GM19455 (cell line): ENCODE results near the gene DRD1.
"Not testable (repeated sequence)": the region's sequence is repeated elsewhere in the genome, so short reads cannot be mapped to it uniquely, and the experiment has no call there.

Experiments
- ATAC-seq: cut with Tn5 transposase; IDR thresholded peaks from one replicate; pipeline ENCODE4 v1.9.1; 2021; ENCODE audit not compliant: unreplicated experiment

Gene DRD1

DNA sequence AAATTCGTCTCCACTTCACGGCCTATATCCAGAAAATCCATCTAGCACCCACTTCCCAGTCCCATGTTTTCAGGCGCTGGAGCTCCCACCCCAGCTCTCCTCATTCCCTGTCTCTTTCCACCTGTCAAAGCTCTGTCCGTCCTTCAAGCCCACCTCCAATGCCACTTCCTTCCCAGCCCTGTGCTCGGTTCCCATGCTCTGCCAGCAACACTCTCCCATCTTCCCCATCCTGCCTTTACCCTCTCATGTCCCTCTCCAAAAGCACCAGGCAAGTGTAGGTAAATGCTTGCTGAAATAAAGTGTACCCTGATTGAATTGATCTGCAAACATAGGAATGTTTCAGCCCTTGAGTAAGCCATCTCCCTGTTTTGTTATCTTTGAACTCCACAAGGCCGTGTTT lies 9.2 kb downstream of the DRD1 start:
- ATAC-seq = no peak

- no peak for ATAC-seq
These were observed 16.2 kb downstream of the DRD1 start for GRCh38 chr5:175427762-175428161.

GRCh38 chr5:175424594-175424993 lies 19.4 kb downstream of the DRD1 start:
- ATAC-seq = not testable (repeated sequence)

DNA sequence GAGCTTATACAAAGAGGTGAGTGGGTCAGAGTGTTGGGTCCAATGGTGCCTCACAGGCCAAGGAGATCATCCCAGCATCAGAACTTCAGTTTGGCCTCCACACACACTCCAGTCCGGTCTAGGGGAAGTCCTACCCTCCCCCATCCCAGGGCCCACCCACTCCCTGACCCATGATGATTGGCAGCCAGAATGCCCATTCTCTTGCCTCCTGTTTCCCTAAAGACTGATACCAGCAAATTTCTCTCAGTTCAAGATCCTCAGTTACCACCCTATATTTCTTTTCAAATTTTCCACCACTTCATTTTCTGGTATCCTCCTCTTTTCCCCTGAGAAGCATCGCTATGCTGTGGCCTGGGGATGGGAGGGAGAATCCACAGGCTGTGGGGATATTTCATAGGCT lies 21.9 kb downstream of the DRD1 start:
- no peak for ATAC-seq

DNA sequence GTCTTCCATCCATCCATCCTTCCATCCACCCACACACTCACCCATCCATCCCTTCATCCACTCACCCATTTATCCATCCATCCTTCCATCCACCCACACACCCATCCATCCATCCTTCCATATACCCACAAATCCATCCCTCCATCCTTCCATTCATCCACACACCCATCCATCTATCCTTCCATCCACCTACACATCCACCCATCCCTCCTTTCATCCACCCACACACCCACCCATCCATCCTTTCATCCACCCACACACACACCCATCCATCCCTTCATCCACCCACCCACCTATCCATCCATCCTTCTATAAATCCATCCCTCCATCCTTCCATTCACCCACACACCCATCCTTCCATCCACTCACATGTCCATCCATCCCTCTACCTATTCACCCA lies 23.6 kb downstream of the DRD1 start:
- no peak for ATAC-seq

DNA sequence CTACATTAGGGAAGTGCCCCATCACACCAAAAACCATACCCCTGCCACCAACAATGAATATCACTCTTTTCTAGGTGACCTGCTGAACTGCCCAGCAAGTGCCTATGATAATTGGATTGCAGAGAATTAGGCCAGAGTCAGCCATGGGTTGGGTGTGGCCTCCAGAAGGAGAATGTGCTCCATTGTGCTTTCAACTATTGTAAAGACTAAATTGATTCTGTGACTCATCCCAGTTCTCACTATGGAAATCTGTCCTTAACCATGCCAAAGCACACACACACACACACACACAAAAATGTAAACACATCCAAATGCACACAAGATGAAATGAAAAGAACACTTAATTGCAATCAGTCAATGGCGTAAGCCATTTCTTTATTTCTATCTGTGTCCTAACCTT lies 25.7 kb downstream of the DRD1 start:
- no peak for ATAC-seq

- ATAC-seq = no peak
These were observed 26.6 kb downstream of the DRD1 start for GRCh38 chr5:175417384-175417783.

GRCh38 chr5:175415303-175415702 lies 28.7 kb downstream of the DRD1 start:
- ATAC-seq = no peak

- no peak for ATAC-seq
These were observed 33.1 kb downstream of the DRD1 start for GRCh38 chr5:175410926-175411325.

- no peak for ATAC-seq
These were observed 37.7 kb downstream of the DRD1 start for GRCh38 chr5:175406300-175406699.

GRCh38 chr5:175397590-175398297 lies 46.2 kb downstream of the DRD1 start:
- ATAC-seq = not testable (repeated sequence)

- ATAC-seq = not testable (repeated sequence)
These were observed 48.6 kb downstream of the DRD1 start for GRCh38 chr5:175395430-175395829.

DNA sequence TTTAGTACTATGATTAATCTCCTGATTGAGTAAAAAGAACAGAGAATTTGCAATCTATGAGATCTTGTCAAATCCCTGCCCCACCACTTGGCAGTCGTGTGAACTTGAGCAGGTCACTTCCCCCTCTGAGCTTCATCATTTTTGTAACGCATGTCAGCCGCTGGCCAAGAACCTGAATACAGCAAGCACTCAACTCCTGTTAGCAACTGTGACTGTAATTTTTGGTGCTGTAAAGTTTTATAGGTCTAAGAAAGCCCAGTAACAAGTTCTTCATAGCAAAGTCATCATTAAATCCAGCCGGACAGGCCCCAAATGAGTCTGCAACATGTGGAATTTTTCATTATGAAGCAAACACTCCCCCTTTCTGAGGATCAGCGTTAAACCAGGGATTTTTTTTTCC lies 49.4 kb downstream of the DRD1 start:
- no peak for ATAC-seq

DNA sequence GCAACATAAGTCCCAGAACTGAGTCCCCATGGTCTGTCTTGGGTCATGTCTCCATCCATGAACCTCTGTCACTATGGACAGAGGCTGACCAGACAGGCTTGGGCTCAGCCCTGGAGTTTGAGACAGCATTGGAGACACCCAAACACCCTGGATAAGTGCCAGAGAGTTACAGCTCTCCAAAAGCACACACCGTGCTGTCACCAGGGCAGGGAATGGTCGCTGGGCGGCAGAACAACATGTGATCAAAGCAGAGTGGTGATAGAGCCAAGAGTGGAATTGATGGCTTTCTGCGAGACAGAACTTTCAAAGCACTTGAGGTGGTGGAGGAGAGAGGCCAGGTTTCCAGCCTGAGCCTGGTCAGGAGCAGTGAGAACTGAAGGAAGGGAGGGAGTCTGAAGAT lies 50.1 kb downstream of the DRD1 start:
- ATAC-seq = no peak

GRCh38 chr5:175392236-175392635 lies 51.7 kb downstream of the DRD1 start:
- no peak for ATAC-seq

DNA sequence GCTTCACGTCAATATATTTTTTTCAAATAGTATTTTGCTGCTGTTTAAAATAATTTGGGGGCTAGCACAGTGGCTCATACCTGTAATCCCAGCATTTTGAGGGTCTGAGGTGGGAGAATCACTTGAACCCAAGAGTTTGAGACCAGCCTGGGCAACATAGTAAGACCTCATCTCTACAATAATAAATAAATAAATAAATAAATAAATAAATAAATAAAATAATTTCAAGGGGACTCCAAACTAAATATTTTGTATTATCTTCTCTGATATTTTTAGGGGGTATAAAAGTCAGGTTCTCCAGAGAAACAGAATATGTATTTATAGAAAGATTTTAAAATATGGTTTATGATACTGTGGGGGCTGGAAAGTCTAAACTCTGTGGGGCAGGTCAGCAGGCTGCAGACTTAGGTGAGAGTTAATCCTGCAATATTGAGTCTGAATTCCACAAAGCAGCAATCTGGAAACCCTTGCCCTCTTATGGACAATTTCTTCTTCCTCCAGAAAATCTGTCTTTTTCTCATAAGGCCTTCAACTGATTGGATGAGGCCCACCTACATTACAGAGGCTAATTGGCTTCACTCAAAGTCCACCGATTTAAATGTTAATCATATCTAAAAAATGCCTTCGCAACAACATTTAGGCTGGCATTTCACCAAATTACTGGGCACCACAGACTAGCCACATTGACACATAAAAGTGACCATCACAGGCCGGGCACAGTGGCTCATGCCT lies 53.5 kb downstream of the DRD1 start:
- ATAC-seq = no peak
